Measurements from ENCODE around the gene SLC22A3.
"Not testable (repeated sequence)": the region's sequence is repeated elsewhere in the genome, so short reads cannot be mapped to it uniquely, and the experiment has no call there.

SLC22A3 gene

GRCh38 chr6:160461641-160462040 lies 113.5 kb downstream of the SLC22A3 start:
- ATAC-seq (no peak), DNase-seq (no peak)
- Mint-ChIP-seq H3K4me1 (peaks cover 63% of the 10 kb centered on the region), H3K4me3 (peak overlapping the region in 1 of 2 donors; percentile 29), H3K27ac (peak overlapping the region; percentile 48 to 59), H3K27me3 (peaks cover 17% of the 10 kb centered on the region), H3K9me3 (no peaks in the 10 kb centered on the region)

GRCh38 chr6:160462116-160462515 lies 113.9 kb downstream of the SLC22A3 start:
- no peak for ATAC-seq
- Mint-ChIP-seq H3K4me1 (peaks cover 63% of the 10 kb centered on the region), H3K9me3 (no peaks in the 10 kb centered on the region), H3K27ac (peak overlapping the region in 1 of 2 donors; percentile 48), H3K4me3 (peak overlapping the region in 1 of 2 donors; percentile 29), H3K27me3 (peaks cover 22% of the 10 kb centered on the region)
- no peak for DNase-seq

- peak overlapping the region; percentile 2 to 69 for H3K4me3 Mint-ChIP-seq
- H3K4me1 Mint-ChIP-seq = peaks cover 60% of the 10 kb centered on the region
- peak overlapping the region in 1 of 2 donors; percentile 35 for H3K27ac Mint-ChIP-seq
- H3K27me3 Mint-ChIP-seq = peaks cover 27% of the 10 kb centered on the region
- no peaks in the 10 kb centered on the region for H3K9me3 Mint-ChIP-seq
- peak; percentile 93 for ATAC-seq
- DNase-seq = peak; percentile 55 to 67
These were observed 114.5 kb downstream of the SLC22A3 start for GRCh38 chr6:160462551-160463109.

GRCh38 chr6:160464744-160465143 lies 116.6 kb downstream of the SLC22A3 start:
- no peak for ATAC-seq
- H3K9me3 Mint-ChIP-seq = no peaks in the 10 kb centered on the region
- peaks cover 48% of the 10 kb centered on the region for H3K4me1 Mint-ChIP-seq

GRCh38 chr6:160467261-160467871 lies 119.2 kb downstream of the SLC22A3 start:
- H3K27me3 Mint-ChIP-seq = peaks cover 56% of the 10 kb centered on the region
- ATAC-seq, H3K4me3 Mint-ChIP-seq, DNase-seq, H3K9me3 Mint-ChIP-seq: not testable (repeated sequence)
- H3K27ac Mint-ChIP-seq = peak overlapping the region in 1 of 2 donors; percentile 19
- peaks cover 35% of the 10 kb centered on the region for H3K4me1 Mint-ChIP-seq

More at GRCh38 chr6:160464744-160465143, 116.6 kb downstream of the SLC22A3 start:
- DNase-seq = no peak
- Mint-ChIP-seq H3K27ac (no peak overlapping the region), H3K27me3 (peaks cover 44% of the 10 kb centered on the region), H3K4me3 (no peak overlapping the region)

- Mint-ChIP-seq H3K4me3 (no peak overlapping the region), H3K27me3 (peaks cover 55% of the 10 kb centered on the region), H3K9me3 (no peaks in the 10 kb centered on the region), H3K4me1 (peaks cover 23% of the 10 kb centered on the region), H3K27ac (no peak overlapping the region)
- no peak for DNase-seq
- no peak for ATAC-seq
These were observed 121.0 kb downstream of the SLC22A3 start for GRCh38 chr6:160469153-160469552.

- H3K4me1 Mint-ChIP-seq, H3K9me3 Mint-ChIP-seq, H3K27me3 Mint-ChIP-seq, DNase-seq, H3K4me3 Mint-ChIP-seq, H3K27ac Mint-ChIP-seq, ATAC-seq: not testable (repeated sequence)
These were observed 127.9 kb downstream of the SLC22A3 start for GRCh38 chr6:160476056-160476455.

- H3K27ac Mint-ChIP-seq, ATAC-seq, H3K4me3 Mint-ChIP-seq, H3K4me1 Mint-ChIP-seq, H3K27me3 Mint-ChIP-seq, DNase-seq: not testable (repeated sequence)
- H3K9me3 Mint-ChIP-seq = peaks cover 3 to 19% of the 10 kb centered on the region in 2 donors
These were observed 128.9 kb downstream of the SLC22A3 start for GRCh38 chr6:160477072-160477471.

- ATAC-seq = no peak
- Mint-ChIP-seq H3K4me1 (no peaks in the 10 kb centered on the region), H3K4me3 (no peak overlapping the region), H3K27ac (no peak overlapping the region), H3K27me3 (peaks cover 7% of the 10 kb centered on the region), H3K9me3 (peaks cover 5 to 27% of the 10 kb centered on the region in 2 donors)
- no peak for DNase-seq
These were observed 129.7 kb downstream of the SLC22A3 start for GRCh38 chr6:160477901-160478300.

GRCh38 chr6:160487116-160487515 lies 138.9 kb downstream of the SLC22A3 start:
- ATAC-seq (no peak), DNase-seq (no peak)
- Mint-ChIP-seq H3K27me3 (no peaks in the 10 kb centered on the region), H3K4me3 (no peak overlapping the region), H3K4me1 (no peaks in the 10 kb centered on the region), H3K27ac (no peak overlapping the region), H3K9me3 (peaks cover under 1 to 9% of the 10 kb centered on the region in 2 donors)

GRCh38 chr6:160489091-160489490 lies 140.9 kb downstream of the SLC22A3 start:
- no peaks in the 10 kb centered on the region for H3K4me1 Mint-ChIP-seq
- no peak for DNase-seq
- no peak overlapping the region for H3K27ac Mint-ChIP-seq
- H3K9me3 Mint-ChIP-seq = no peaks in the 10 kb centered on the region
- ATAC-seq = no peak
- no peak overlapping the region for H3K4me3 Mint-ChIP-seq
- no peaks in the 10 kb centered on the region for H3K27me3 Mint-ChIP-seq

- Mint-ChIP-seq H3K4me1 (no peaks in the 10 kb centered on the region), H3K27me3 (peaks cover 13% of the 10 kb centered on the region), H3K9me3 (no peaks in the 10 kb centered on the region), H3K4me3 (no peak overlapping the region), H3K27ac (peak overlapping the region in 1 of 2 donors; percentile 23)
- no peak for DNase-seq
- no peak for ATAC-seq
These were observed 146.4 kb downstream of the SLC22A3 start for GRCh38 chr6:160494576-160494975.

- peaks cover 14% of the 10 kb centered on the region for H3K27me3 Mint-ChIP-seq
- H3K4me3 Mint-ChIP-seq = no peak overlapping the region
- no peak for DNase-seq
These were observed 152.5 kb downstream of the SLC22A3 start for GRCh38 chr6:160500639-160501038.

More at GRCh38 chr6:160500639-160501038, 152.5 kb downstream of the SLC22A3 start:
- no peak for ATAC-seq
- H3K4me1 Mint-ChIP-seq = no peaks in the 10 kb centered on the region
- peaks cover 11 to 16% of the 10 kb centered on the region in 2 donors for H3K9me3 Mint-ChIP-seq
- no peak overlapping the region for H3K27ac Mint-ChIP-seq

Data from stimulated activated naive CD8-positive, alpha-beta T cell treated with anti-CD3 and anti-CD28 coated beads, Interleukin-15, amount 100 ng/mL, for 72 hours (primary cell).